SK-N-SH treated with all-trans-retinoic acid at 6 μM for 48 hours (cell line): Measurements from ENCODE around the gene CALML6.

ENCODE experiments used
- ATAC-seq: fragments of 200-7000 bp; cut with Tn5 transposase; 3 replicates; pipeline ENCODE4 v1.9.1; 2020; ENCODE audit warnings: mild to moderate bottlenecking, moderate library complexity
- ARNTL ChIP-seq: fragments of 450-650 bp; formaldehyde crosslinking; IDR thresholded peaks from 2 replicates; pipeline ENCODE4 v1.5.0; 2020; ENCODE audit warnings: low read depth, mild to moderate bottlenecking, moderate library complexity, borderline replicate concordance
- GLIS3 ChIP-seq: fragments of 250-450 bp; sonication (Bioruptor Pico); IDR thresholded peaks from 2 replicates; pipeline ENCODE4 v1.5.0; 2020; ENCODE audit warnings: mild to moderate bottlenecking, moderate library complexity
- ISL1 ChIP-seq: fragments of 250-450 bp; sonication (Bioruptor Pico); IDR thresholded peaks from 2 replicates; pipeline ENCODE4 v2.1.2; 2022; ENCODE audit warnings: mild to moderate bottlenecking, moderate library complexity
- PATZ1 ChIP-seq: fragments of 250-450 bp; sonication (Bioruptor Pico); IDR thresholded peaks from 2 replicates; pipeline ENCODE4 v1.8.0; 2020; ENCODE audit warnings: mild to moderate bottlenecking, moderate library complexity, borderline replicate concordance
- TCF4 ChIP-seq: fragments of 250-450 bp; sonication (Bioruptor Pico); IDR thresholded peaks from 2 replicates; pipeline ENCODE4 v1.8.0; 2021; ENCODE audit warnings: mild to moderate bottlenecking, moderate library complexity, borderline replicate concordance
- TOX ChIP-seq: fragments of 250-450 bp; sonication (Bioruptor Pico); IDR thresholded peaks from 2 replicates; pipeline ENCODE4 v1.8.0; 2021; ENCODE audit warnings: mild to moderate bottlenecking, moderate library complexity, borderline replicate concordance
- ZNF70 ChIP-seq: fragments of 450-650 bp; formaldehyde crosslinking; IDR thresholded peaks from 2 replicates; pipeline ENCODE4 v1.5.0; 2020; ENCODE audit warnings: mild to moderate bottlenecking, moderate library complexity
- TF ChIP-seq, protein P1 (sequence below): fragments of 250-450 bp; sonication (Bioruptor Pico); IDR thresholded peaks from 2 replicates; pipeline ENCODE4 v1.5.0; 2020; ENCODE audit warnings: mild to moderate bottlenecking, moderate library complexity
- TF ChIP-seq, protein P2 (sequence below): fragments of 250-450 bp; sonication (Bioruptor Pico); IDR thresholded peaks from 2 replicates; pipeline ENCODE4 v1.8.0; 2021; ENCODE audit warnings: low read depth, mild to moderate bottlenecking, moderate library complexity, borderline replicate concordance

The CALML6 gene

GRCh38 chr1:1965546-1965945 is 50.5 kb downstream of the CALML6 start (continued):
- TF ChIP-seq, protein P1, sequence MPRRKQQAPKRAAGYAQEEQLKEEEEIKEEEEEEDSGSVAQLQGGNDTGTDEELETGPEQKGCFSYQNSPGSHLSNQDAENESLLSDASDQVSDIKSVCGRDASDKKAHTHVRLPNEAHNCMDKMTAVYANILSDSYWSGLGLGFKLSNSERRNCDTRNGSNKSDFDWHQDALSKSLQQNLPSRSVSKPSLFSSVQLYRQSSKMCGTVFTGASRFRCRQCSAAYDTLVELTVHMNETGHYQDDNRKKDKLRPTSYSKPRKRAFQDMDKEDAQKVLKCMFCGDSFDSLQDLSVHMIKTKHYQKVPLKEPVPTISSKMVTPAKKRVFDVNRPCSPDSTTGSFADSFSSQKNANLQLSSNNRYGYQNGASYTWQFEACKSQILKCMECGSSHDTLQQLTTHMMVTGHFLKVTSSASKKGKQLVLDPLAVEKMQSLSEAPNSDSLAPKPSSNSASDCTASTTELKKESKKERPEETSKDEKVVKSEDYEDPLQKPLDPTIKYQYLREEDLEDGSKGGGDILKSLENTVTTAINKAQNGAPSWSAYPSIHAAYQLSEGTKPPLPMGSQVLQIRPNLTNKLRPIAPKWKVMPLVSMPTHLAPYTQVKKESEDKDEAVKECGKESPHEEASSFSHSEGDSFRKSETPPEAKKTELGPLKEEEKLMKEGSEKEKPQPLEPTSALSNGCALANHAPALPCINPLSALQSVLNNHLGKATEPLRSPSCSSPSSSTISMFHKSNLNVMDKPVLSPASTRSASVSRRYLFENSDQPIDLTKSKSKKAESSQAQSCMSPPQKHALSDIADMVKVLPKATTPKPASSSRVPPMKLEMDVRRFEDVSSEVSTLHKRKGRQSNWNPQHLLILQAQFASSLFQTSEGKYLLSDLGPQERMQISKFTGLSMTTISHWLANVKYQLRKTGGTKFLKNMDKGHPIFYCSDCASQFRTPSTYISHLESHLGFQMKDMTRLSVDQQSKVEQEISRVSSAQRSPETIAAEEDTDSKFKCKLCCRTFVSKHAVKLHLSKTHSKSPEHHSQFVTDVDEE (CRISPR knock-in tag) = no peak
- TF ChIP-seq TOX (CRISPR knock-in tag) = no peak

DNA sequence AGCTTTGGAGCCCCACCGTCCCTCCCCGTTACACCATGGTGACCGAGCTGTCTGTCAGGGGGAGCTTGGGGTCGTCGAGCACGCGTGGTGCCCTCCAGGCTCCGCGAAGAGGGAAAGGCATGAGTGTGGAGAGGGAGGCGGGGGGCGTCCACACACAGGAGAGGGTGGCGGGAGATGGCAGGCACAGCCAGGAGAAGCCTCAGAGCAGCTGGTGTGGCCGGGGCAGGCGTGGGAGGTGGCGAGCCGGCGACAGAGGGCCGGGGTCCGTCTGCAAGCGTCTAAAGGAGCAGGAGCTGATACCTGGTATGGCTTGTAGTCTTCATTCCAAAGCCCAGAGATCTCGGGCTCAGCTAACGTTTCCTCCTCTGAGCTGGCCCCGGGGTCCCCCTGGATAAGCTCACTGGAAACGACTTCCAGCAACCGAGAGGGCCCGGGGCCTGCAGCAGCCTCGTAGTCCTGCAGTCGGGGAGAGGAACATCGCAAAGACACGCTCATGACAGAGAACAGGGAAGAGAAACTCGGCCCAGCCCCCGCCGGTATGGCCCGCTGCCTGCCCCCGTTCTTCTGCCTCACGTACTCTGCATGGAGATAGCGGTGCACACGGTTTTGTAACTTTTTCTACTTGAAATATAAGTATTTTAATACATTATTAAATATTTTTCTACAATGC is 51.1 kb downstream of the CALML6 start:
- TF ChIP-seq PATZ1 (CRISPR knock-in tag) (no peak), ZNF70 (CRISPR knock-in tag) (no peak), ISL1 (CRISPR knock-in tag) (no peak), TCF4 (CRISPR knock-in tag) (no peak), GLIS3 (no peak), TOX (CRISPR knock-in tag) (no peak), ARNTL (CRISPR knock-in tag) (no peak)
- TF ChIP-seq, protein P1 (CRISPR knock-in tag) = no peak
- TF ChIP-seq, protein P2, sequence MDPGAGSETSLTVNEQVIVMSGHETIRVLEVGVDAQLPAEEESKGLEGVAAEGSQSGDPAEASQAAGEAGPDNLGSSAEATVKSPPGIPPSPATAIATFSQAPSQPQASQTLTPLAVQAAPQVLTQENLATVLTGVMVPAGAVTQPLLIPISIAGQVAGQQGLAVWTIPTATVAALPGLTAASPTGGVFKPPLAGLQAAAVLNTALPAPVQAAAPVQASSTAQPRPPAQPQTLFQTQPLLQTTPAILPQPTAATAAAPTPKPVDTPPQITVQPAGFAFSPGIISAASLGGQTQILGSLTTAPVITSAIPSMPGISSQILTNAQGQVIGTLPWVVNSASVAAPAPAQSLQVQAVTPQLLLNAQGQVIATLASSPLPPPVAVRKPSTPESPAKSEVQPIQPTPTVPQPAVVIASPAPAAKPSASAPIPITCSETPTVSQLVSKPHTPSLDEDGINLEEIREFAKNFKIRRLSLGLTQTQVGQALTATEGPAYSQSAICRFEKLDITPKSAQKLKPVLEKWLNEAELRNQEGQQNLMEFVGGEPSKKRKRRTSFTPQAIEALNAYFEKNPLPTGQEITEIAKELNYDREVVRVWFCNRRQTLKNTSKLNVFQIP (CRISPR knock-in tag) = no peak
- ATAC-seq = no peak
